ENCODE measurements around the gene PABPN1L.

- TF ChIP-seq CTCF (IDR thresholded peaks at IDR 0.05; ENCODE audit: insufficient read depth, low read length, poor library complexity, severe bottlenecking), result no peak
- TF ChIP-seq EZH2phosphoT487 (conservative IDR thresholded peaks at IDR 0.05; ENCODE audit: low read length), result no peak
Observed at GRCh38 chr16:88872650-88873331, 6.3 kb upstream of the PABPN1L start.
